Smooth muscle cell (in vitro differentiated cells): ENCODE results near the gene SEMA3E. TPM values are rescaled to one million over a fixed set of nuclear protein-coding genes. Genes with fewer than 3 reads are reported as not detected.
"Not testable (repeated sequence)": the region's sequence is repeated elsewhere in the genome, so short reads cannot be mapped to it uniquely, and the experiment has no call there.

Source experiments
- DNase-seq: peaks from one replicate; lab custom pipeline; 2025; ENCODE audit not compliant: unreplicated experiment; lab: John Stamatoyannopoulos, UW
- H2AFZ ChIP-seq: fragments of 200-600 bp; sonication (generic); 2 replicates; pipeline ENCODE4 v1.6.0; 2016; ENCODE audit warnings: antibody characterized with exemption, low read depth, mild to moderate bottlenecking
- H3F3A ChIP-seq: fragments of 200-600 bp; sonication (generic); 2 replicates; pipeline ENCODE4 v1.6.0; 2017; ENCODE audit warnings: antibody characterized with exemption, low read depth
- H3K27ac ChIP-seq: fragments of 200-600 bp; sonication (generic); 2 replicates; pipeline ENCODE4 v1.5.1; 2016; ENCODE audit warnings: low read depth, mild to moderate bottlenecking
- H3K27me3 ChIP-seq: fragments of 200-600 bp; sonication (generic); 2 replicates; pipeline ENCODE4 v1.6.1; 2016; ENCODE audit warnings: low read depth, mild to moderate bottlenecking
- H3K36me3 ChIP-seq: fragments of 200-600 bp; sonication (generic); 2 replicates; pipeline ENCODE4 v1.5.1; 2016; ENCODE audit warnings: low read depth
- H3K4me1 ChIP-seq: fragments of 200-600 bp; sonication (generic); 2 replicates; pipeline ENCODE4 v1.5.1; 2016; ENCODE audit warnings: low read depth
- H3K4me2 ChIP-seq: fragments of 200-600 bp; sonication (generic); 2 replicates; pipeline ENCODE4 v1.6.0; 2016; ENCODE audit warnings: mild to moderate bottlenecking
- H3K4me3 ChIP-seq: fragments of 200-600 bp; sonication (generic); 2 replicates; pipeline ENCODE4 v1.5.1; 2016; ENCODE audit warnings: mild to moderate bottlenecking
- H3K79me2 ChIP-seq: fragments of 200-600 bp; sonication (generic); 2 replicates; pipeline ENCODE4 v1.6.0; 2016; ENCODE audit warnings: low read depth, mild to moderate bottlenecking
- H3K9ac ChIP-seq: fragments of 200-600 bp; sonication (generic); 2 replicates; pipeline ENCODE4 v1.6.0; 2016; ENCODE audit warnings: low read depth
- H3K9me3 ChIP-seq: fragments of 200-600 bp; sonication (generic); replicated peaks from 2 replicates; pipeline ENCODE4 v1.5.1; 2016; ENCODE audit warnings: low read depth
- H4K20me1 ChIP-seq: fragments of 200-600 bp; sonication (generic); 2 replicates; pipeline ENCODE4 v1.6.0; 2016; ENCODE audit warnings: low read depth
- CTCF ChIP-seq: fragments of 200-600 bp; sonication (generic); IDR thresholded peaks from 2 replicates; pipeline ENCODE4 v1.5.1; 2017; ENCODE audit warnings: borderline replicate concordance, mild to moderate bottlenecking, antibody characterized with exemption; ENCODE audit not compliant: insufficient read depth, poor library complexity, severe bottlenecking
- WGBS: methylation state at CpG from one replicate; pipeline ENCODE4 v1.1.7; 2016; ENCODE audit warnings: low lambda C conversion rate; 5-methylcytosine and 5-hydroxymethylcytosine counted together
- polyA plus RNA-seq: library from polyadenylated mRNA; unstranded; fragments of >200 nt; fragmentation: Nextera tagmentation; extraction: Ambion mirVana; gene quantifications from 2 replicates; pipeline ENCODE4 v1.2.1, GENCODE V29; 2016
- total RNA-seq: library from RNA; depleted of rRNA; stranded (reverse); fragments of >200 nt; gene quantifications from 2 replicates; pipeline ENCODE4 v1.2.3, GENCODE V29; 2014

The SEMA3E gene
- total and polyA plus RNA-seq, 2 experiments from 2014 or later, result 0.45 to 0.66 TPM

- H3K79me2 ChIP-seq, result no peaks in the 10 kb centered on the region
- TF ChIP-seq CTCF, result no peak
- 24% methylated on average over 4 of the region's 4 CpGs for WGBS
- no peak overlapping the region for H3K9ac ChIP-seq
- H3K36me3 ChIP-seq, result no peaks in the 10 kb centered on the region
- no peak overlapping the region for H2AFZ ChIP-seq
- H3K9me3 ChIP-seq, result no peaks in the 10 kb centered on the region
- H3K27ac ChIP-seq, result peak overlapping the region; percentile 76
- H3K4me2 ChIP-seq, result peak overlapping the region; percentile 32
- peaks cover 10% of the 10 kb centered on the region for H3K4me1 ChIP-seq
- no peaks in the 10 kb centered on the region for H3F3A ChIP-seq
- H3K4me3 ChIP-seq, result no peak overlapping the region
- no peaks in the 10 kb centered on the region for H3K27me3 ChIP-seq
- DNase-seq, result no peak
- H4K20me1 ChIP-seq, result no peaks in the 10 kb centered on the region
Observed at GRCh38 chr7:83677180-83677866, 28.4 kb upstream of the SEMA3E start.

- not testable (repeated sequence) for H2AFZ ChIP-seq, H3F3A ChIP-seq, H3K27me3 ChIP-seq, H3K9me3 ChIP-seq, H4K20me1 ChIP-seq, H3K79me2 ChIP-seq, H3K4me2 ChIP-seq, DNase-seq, H3K27ac ChIP-seq, H3K9ac ChIP-seq, H3K4me3 ChIP-seq, H3K36me3 ChIP-seq
- peaks cover 18% of the 10 kb centered on the region for H3K4me1 ChIP-seq
- over 99% methylated on average over 28 of the region's 28 CpGs for WGBS
Observed at GRCh38 chr7:83673291-83673690, 24.4 kb upstream of the SEMA3E start.

- 78% methylated on average over 2 of the region's 2 CpGs for WGBS
- Histone ChIP-seq H3K36me3 (no peaks in the 10 kb centered on the region), H3K27ac (no peak overlapping the region), H3K27me3 (no peaks in the 10 kb centered on the region), H3K4me3 (no peak overlapping the region), H3F3A (no peaks in the 10 kb centered on the region), H3K9ac (no peak overlapping the region), H3K79me2 (no peaks in the 10 kb centered on the region), H2AFZ (no peak overlapping the region), H4K20me1 (no peaks in the 10 kb centered on the region), H3K4me2 (no peak overlapping the region), H3K4me1 (peaks cover 18% of the 10 kb centered on the region), H3K9me3 (no peaks in the 10 kb centered on the region)
- no peak for TF ChIP-seq CTCF
- no peak for DNase-seq
Observed at GRCh38 chr7:83672157-83672556, 23.2 kb upstream of the SEMA3E start.

GRCh38 chr7:83663131-83663530 is 14.2 kb upstream of the SEMA3E start:
- no peak overlapping the region for H3K27ac ChIP-seq
- no peaks in the 10 kb centered on the region for H3K27me3 ChIP-seq
- H3K4me1 ChIP-seq, result peaks cover 9% of the 10 kb centered on the region
- DNase-seq, result no peak
- no peaks in the 10 kb centered on the region for H3K79me2 ChIP-seq
- 98% methylated on average over 4 of the region's 4 CpGs for WGBS
- H3F3A ChIP-seq, result no peaks in the 10 kb centered on the region
- H4K20me1 ChIP-seq, result no peaks in the 10 kb centered on the region
- H3K4me2 ChIP-seq, result no peak overlapping the region
- H2AFZ ChIP-seq, result no peak overlapping the region
- no peaks in the 10 kb centered on the region for H3K36me3 ChIP-seq
- TF ChIP-seq CTCF, result no peak
- H3K9me3 ChIP-seq, result no peaks in the 10 kb centered on the region
- no peak overlapping the region for H3K9ac ChIP-seq
- no peak overlapping the region for H3K4me3 ChIP-seq
